AG04450 (cell line): ENCODE data around the gene SIPA1L3. TPM values are rescaled to one million over a fixed set of nuclear protein-coding genes. Genes with fewer than 3 reads are reported as not detected.

Source experiments
- CTCF ChIA-PET: fragments of 300-600, 350-600 bp; formaldehyde crosslinking; extraction: SDS; loops from one replicate; lab custom pipeline; 2022; ENCODE audit warnings: antibody characterized with exemption, inconsistent platforms; lab: Charles Lee
- POLR2A ChIA-PET: fragments of 350-600 bp; formaldehyde crosslinking; extraction: SDS; loops from one replicate; lab custom pipeline; 2021; ENCODE audit warnings: antibody characterized with exemption, inconsistent platforms; lab: Yijun Ruan, JAX
- DNase-seq: peaks from one replicate; pipeline ENCODE4 v3.0.0-alpha.2; 2011; ENCODE audit warnings: low read depth, low spot score
- H3K27ac ChIP-seq: one replicate; pipeline ENCODE4 v1.5.1; 2012; ENCODE audit warnings: low read depth, low read length, control low read depth
- H3K27me3 ChIP-seq: one replicate; pipeline ENCODE4 v1.6.0; 2012; ENCODE audit warnings: low read length; ENCODE audit not compliant: control insufficient read depth, insufficient read depth
- H3K4me3 ChIP-seq: 2 replicates; pipeline ENCODE4 v1.5.1; 2011; ENCODE audit warnings: mild to moderate bottlenecking, low read depth, low read length, control low read depth
- H3K9me3 ChIP-seq: 2 replicates; pipeline ENCODE4 v1.5.1; 2012; ENCODE audit warnings: low read length; ENCODE audit not compliant: control insufficient read depth, insufficient read depth
- polyA plus RNA-seq: library from polyadenylated mRNA; depleted of rRNA; stranded (reverse); fragments of >200 nt; gene quantifications from 2 replicates; pipeline ENCODE4 v1.2.3, GENCODE V29; 2011
- TF ChIP-seq, protein P1 (sequence below): IDR thresholded peaks from 2 replicates; pipeline ENCODE4 v1.5.1; 2011; ENCODE audit warnings: low read depth, low read length, control low read depth, inconsistent platforms

The SIPA1L3 gene
- polyA plus RNA-seq, 1 experiment, result 4.9 TPM

DNA sequence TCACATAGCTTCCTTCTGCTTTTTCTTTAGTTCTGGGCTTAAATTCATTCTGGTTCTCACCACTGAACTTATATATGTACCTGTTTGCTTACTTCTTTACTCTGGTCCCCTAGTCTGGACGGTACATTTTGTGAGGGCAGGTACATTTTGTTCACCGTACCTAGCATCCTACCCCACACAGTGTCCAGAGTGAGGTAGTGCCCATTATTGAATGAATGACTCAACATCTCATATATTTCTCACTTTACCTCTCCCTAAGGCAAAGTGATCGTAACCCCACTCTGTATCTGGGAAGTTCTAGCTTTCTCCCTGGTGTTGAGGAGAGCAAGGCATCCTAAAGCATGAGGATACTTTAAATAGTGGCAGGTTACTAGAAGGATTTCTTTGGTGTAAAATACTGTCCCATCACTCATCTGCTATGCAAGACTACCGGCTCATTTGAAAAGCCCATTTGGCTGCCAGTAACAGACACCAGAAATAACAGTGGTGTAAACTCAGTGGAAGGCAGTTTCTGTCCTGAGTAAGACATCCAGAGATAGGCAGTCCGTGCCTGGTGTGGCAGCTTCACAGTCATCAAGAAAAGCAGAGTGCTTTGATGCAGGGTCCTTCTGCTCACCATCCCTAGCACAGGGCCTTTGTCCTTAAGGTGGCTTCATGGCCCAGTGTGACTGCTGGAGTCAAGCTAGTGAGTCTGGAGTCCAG, 111.8 kb downstream of the SIPA1L3 start:
- ChIA-PET POLR2A (interaction anchor here (1.8 kb wide), 1 partner anchor 14 kb away, joined by 5 read pairs; no protein-coding TSS in a partner anchor), CTCF (interaction anchor here (0.6 kb wide), 1 partner anchor 219 kb away, joined by 3 read pairs; no protein-coding TSS in a partner anchor)
- TF ChIP-seq, protein P1, sequence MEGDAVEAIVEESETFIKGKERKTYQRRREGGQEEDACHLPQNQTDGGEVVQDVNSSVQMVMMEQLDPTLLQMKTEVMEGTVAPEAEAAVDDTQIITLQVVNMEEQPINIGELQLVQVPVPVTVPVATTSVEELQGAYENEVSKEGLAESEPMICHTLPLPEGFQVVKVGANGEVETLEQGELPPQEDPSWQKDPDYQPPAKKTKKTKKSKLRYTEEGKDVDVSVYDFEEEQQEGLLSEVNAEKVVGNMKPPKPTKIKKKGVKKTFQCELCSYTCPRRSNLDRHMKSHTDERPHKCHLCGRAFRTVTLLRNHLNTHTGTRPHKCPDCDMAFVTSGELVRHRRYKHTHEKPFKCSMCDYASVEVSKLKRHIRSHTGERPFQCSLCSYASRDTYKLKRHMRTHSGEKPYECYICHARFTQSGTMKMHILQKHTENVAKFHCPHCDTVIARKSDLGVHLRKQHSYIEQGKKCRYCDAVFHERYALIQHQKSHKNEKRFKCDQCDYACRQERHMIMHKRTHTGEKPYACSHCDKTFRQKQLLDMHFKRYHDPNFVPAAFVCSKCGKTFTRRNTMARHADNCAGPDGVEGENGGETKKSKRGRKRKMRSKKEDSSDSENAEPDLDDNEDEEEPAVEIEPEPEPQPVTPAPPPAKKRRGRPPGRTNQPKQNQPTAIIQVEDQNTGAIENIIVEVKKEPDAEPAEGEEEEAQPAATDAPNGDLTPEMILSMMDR, result no peak
- no peak overlapping the region for H3K27ac ChIP-seq
- H3K9me3 ChIP-seq, result no peaks in the 10 kb centered on the region
- no peak for DNase-seq
- no peak overlapping the region for H3K4me3 ChIP-seq
- H3K27me3 ChIP-seq, result no peaks in the 10 kb centered on the region

DNA sequence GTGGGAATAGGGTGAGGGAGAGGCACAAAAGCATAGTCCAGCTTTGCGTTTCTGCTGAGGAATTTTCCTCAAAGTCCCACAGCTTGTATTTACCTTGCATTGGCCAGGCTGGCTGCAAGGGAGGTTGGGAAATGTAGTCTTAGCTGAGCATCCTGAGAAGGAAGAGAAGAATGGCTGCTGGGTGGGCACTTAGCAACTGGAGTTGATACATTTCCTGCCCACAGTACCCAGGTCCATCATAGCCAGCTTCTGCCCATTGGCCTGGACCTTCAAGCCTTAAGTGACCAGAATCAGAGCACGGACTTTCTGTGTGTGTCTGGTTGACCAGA, 112.4 kb downstream of the SIPA1L3 start:
- POLR2A ChIA-PET, result interaction anchor here (1.8 kb wide), 1 partner anchor 15 kb away, joined by 5 read pairs; no protein-coding TSS in a partner anchor
- TF ChIP-seq, protein P1, result no peak

DNA sequence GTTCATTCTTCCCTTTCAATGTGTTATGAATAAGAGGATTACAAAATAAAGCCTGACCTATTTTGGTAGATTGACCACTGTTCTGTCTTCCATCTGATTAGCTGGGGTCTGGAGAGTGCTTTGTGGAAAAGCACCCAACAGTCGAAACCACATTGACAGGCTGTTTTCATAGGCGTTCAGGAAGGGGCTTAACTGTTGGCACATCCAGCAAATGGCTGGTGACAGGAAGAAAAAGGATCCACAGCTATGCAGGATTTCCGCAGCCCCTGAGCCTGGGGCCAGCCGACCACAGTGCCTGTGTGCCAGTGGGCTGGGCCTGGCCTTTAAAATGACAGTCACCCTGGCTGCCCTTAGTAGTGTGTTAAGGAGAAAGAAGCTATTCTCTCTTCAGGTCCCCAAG, 113.3 kb downstream of the SIPA1L3 start:
- no peak for DNase-seq

More for the DNA sequence above, 112.4 kb downstream of the SIPA1L3 start:
- Histone ChIP-seq H3K9me3 (no peaks in the 10 kb centered on the region), H3K27ac (no peak overlapping the region), H3K4me3 (no peak overlapping the region), H3K27me3 (no peaks in the 10 kb centered on the region)
- CTCF ChIA-PET, result interaction anchor here (0.6 to 1.6 kb wide), 2 partner anchors 117 to 219 kb away, joined by 3 read pairs; no protein-coding TSS in a partner anchor
- DNase-seq, result no peak

DNA sequence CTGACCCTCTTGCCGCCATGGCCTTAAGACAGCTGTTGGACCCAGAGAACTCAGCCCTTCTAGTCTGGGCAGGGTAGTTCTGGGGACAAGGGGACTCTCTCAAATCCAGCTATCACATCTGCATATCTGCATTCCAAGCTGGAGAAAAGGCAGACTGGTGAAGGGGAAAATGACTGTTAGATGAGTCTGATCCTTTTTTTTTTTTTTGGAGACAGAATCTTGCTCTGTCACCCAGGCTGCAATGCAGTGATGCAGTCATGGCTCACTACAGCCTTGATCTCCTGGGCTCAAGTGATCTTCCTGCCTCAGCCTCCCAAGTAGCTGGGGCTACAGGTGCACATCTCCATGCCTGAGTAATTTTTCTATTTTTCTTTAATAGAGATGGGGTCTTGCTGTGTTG, 114.3 kb downstream of the SIPA1L3 start:
- ChIA-PET CTCF (interaction anchor here (0.7 to 0.8 kb wide), 2 partner anchors 16 to 22 kb away, joined by 3 read pairs; no protein-coding TSS in a partner anchor), POLR2A (interaction anchor here (1.1 kb wide), 1 partner anchor 115 kb away, joined by 3 read pairs; the partner anchor contains the start of genes SIPA1L3 and WDR87)
- TF ChIP-seq, protein P1, result no peak
- no peak overlapping the region for H3K27ac ChIP-seq
- no peaks in the 10 kb centered on the region for H3K27me3 ChIP-seq
- no peak overlapping the region for H3K4me3 ChIP-seq
- H3K9me3 ChIP-seq, result no peaks in the 10 kb centered on the region
- no peak for DNase-seq

More for the DNA sequence above, 113.3 kb downstream of the SIPA1L3 start:
- Histone ChIP-seq H3K27me3 (no peaks in the 10 kb centered on the region), H3K27ac (no peak overlapping the region), H3K9me3 (no peaks in the 10 kb centered on the region), H3K4me3 (no peak overlapping the region)
- TF ChIP-seq, protein P1, result no peak
- ChIA-PET POLR2A (interaction anchor here (0.7 kb wide), 1 partner anchor 64 kb away, joined by 4 read pairs; no protein-coding TSS in a partner anchor), CTCF (interaction anchor here (0.5 to 1.6 kb wide), 4 partner anchors 15 to 118 kb away, joined by 3 to 4 read pairs (median 3); no protein-coding TSS in a partner anchor)
